Activated T-cell treated with anti-CD3 and anti-CD28 coated beads for 1 hour (primary cell): ENCODE results near the gene C19orf67.

Experiments used
- DNase-seq: peaks from one replicate; pipeline ENCODE4 v3.0.0-alpha.2; 2020; ENCODE audit warnings: low read depth

The C19orf67 gene

DNA sequence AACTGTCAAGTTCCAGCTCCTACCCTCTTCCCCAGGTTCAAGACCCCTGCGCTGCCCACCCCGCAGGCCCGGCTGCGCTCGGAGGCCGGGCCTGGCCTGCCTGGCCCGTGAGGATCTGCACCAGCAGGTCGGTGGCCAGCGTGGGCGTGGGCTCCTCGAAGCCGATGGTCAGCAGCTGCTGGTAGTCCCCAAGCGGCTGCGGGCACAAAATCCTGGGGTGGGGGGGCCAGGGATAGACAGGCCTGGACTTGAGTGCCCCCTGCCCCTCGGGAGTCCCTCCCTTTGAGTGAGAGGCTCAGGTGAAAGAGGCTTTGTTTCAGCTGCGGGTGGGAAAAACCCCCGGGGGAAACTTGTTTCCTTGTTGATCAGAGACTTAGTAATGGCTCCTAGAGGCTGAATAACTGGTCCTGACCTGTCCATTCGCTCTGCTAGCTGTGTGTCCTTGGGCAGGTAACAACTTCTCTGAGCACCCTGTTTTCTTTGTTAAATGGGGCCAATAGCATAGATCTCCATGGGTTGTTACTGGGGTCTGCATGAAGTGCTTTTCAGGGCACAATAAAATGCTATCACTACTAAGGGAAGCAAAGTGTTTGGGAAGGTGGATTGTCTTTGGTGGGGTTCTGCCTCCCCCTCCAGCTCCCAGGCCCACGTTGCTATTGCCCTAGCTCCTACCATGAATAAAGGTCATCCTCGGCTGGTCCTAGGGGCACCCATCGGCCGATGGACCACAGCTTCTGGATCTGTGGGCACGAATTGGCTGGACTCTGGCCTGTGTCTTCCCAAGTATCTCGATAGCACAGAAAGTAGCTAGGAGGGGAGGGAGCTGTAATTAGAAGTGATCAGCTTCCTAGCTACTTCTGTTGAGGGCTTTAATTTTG, 3.5 kb downstream of the C19orf67 start:
- no peak for DNase-seq

DNA sequence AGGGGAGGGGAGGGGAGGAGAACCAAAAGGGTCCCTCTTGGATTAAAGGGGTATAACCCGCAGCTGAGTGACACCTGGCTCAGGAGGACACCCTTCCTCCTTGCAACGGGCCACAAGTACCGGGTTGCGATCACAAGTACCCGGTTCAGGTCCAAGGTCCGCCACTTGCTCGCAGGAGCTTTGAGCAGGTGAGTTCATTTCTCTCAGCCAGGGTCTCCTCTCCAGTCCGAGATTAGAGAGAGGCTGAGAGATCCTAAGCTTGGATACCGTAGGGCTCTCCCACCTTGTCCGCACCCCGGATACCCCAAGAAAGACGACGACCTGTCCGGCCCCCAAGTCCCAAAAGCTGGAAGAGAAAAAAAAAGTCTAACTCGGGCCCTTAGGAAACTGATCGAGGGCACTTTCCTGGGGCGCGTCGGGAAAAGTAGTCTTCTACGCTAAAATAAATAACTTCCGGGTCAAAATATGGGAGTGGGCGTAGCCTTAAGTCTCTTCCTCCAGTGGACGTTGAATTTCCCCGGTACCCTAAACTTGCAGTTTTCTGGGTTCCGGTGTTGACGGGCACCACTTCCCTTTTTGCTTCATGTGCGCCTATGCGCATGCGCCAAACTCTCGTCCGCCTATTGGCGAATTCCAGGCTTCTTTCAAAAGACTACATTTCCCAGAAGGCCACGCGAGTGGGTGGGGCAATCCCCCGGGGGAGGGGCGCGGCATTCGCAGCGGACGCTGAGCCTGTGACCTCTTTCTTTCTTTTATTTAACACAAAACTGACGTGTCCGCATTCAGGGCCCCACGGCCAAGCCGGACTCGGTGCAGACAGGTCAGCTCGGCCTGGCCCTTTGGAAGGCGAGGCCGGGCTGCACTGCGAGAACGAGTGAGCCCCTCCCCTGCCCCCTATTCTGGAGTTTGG, 4.4 kb downstream of the C19orf67 start:
- peak; percentile 99 for DNase-seq

DNA sequence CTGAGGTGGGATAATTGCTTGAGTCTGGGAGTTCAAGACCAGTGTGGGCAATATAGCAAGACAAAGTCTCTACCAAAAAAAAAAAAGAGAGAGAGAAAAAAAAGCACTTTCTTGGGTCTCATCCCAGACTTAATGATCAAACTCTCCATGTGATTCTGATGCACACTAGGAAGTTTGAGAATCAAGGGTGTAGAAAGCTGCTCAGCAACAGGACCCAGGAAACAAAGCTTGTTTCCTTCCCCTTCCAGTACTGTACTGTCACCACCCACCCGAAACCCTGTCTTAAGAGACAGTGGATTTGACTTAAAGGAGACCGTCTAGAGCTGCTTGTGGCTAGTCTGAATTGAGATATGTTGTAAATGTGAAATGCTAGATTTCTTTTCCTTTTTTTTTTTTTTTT, 7.2 kb downstream of the C19orf67 start:
- DNase-seq: no peak

DNA sequence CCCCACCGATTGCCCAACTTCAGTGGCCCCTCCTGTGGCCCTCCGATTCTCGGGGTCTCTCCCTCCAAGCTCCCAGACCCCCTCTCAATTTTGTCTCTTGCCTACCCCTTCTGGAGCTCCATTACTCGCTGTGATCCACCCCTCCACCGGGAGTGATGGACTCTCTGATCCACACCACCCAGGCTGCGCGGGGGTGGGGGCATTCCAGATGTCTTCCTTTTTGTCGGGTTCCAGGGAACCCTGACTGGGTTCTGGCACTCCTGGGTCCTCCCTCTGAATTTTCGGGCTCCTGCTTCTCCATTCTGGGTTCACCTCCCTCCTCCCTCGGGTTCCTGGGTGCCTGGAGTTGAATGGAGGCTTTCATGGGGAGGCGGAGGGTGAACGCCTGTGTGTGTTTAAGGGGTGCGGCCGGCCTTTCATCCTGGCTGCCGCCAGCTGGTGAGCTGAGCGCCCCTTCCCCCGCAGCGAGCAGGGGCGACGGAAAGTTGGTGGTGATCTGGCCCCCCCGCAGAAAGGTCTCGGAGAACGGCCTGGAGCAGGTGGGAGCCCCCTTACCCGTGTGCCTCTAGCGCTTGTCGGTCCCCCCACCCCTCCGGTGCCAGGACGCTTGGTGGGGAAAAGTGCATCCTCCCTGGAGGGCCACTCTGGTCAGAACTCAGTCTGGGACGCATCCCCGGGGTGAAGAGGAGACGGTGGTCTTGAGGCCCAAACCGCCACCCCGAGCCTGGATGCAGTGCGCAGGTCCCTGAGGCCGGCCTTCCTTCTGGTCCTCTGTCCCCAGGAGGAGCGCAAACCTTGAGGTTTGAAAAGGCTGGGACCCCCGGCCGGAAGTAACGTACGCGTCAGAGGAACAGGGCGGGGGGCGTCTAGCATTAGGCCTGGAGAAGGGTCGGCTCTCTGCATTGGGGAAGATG, 11.4 kb downstream of the C19orf67 start:
- DNase-seq: no peak

DNA sequence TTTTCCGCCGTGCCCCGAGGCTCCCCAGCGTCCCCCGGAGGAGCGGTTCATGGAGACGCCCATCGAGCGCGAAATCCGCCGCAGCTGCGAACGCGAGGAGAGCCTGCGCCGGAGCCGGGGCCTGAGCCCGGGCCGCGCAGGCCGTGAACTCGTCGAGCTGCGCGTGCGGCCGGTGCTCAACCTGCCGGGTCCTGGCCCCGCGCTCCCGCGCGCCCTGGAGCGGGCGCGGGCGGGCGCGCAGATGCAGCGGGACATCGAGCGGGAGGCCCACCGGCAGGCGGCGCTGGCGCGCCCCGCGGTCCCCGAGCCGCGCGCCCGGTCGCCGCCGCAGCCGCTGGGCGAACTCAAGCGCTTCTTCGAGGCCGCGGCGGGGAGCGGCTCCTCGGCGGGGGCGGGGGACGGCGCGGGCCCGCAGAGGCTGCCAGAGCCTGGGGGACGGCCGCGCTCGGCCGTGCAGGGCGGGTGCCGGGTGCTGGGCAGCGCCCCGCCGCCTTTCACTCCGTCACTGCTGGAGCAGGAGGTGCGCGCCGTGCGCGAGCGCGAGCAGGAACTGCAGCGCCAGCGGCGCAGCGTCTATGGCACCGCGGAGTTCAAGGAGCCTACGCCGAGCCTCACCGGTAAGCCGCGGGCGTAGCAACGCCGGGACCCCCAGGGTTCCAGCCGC, 12.2 kb downstream of the C19orf67 start:
- peak; percentile 63 for DNase-seq

DNA sequence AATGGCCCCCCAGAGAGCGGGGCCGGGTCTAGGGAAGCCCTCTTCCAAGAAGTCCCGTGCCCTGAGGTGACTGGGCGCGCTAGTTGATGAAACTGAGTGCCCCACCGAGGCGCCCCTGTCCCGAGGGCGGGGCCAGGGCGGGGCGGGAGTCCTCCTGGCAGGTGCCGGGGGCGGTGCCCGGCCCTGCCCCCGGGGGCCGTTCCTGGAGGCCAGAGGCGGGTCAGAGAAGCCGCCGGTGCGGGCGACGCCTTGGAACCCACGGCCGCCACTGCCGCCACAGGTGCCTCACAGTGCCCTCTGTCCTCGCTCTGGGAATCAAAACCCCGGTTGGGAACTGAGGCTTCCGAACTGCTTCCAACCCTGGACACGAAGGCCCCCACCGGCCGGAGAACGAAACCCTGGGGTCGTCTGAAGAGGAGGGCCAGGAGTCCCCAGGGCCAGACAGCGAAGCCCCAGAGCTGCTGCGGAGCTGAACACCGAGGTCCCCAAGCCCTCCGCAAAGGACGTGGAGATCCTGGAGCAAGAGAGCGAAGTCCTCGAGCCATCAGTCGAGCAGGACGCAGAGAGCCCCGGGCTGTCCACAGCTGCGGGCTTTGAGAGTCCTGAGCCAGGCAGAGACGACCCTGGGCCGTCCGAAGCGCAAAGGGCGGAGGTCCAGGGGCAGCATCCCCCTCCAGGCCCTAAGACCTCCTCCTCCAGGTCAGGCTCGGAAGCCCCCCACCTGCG, 12.9 kb downstream of the C19orf67 start, which contains the start of gene MISP3:
Gene MISP3 (plus strand): TSS at position 252 of the 726 bp plus-strand sequence. CDS start 524 bp downstream, outside the sequence.
- DNase-seq: no peak

DNA sequence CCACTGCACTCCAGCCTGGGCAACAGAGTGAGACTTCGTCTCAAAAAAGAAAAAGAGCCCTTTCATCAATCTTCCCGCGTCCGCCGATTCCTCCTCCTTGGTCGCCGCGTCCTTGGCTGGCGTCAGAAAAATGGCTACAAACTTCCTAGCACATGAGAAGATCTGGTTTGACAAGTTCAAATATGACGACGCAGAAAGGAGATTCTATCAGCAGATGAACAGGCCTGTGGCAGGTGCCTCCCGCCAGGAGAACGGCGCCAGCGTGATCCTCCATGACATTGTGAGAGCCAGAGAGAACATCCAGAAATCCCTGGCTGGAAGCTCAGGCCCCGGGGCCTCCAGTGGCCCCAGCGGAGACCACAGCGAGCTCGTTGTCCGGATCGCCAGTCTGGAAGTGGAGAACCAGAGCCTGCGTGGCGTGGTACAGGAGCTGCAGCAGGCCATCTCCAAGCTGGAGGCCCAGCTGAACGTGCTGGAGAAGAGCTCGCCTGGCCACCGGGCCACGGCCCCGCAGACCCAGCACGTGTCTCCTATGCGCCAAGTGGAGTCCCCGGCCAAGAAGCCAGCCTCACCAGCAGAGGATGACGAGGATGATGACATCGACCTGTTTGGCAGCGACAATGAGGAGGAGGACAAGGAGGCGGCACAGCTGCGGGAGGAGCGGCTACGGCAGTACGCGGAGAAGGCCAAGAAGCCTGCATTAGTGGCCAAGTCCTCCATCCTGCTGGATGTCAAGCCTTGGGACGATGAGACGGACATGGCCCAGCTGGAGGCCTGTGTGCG, 15.1 kb downstream of the C19orf67 start:
- no peak for DNase-seq

DNA sequence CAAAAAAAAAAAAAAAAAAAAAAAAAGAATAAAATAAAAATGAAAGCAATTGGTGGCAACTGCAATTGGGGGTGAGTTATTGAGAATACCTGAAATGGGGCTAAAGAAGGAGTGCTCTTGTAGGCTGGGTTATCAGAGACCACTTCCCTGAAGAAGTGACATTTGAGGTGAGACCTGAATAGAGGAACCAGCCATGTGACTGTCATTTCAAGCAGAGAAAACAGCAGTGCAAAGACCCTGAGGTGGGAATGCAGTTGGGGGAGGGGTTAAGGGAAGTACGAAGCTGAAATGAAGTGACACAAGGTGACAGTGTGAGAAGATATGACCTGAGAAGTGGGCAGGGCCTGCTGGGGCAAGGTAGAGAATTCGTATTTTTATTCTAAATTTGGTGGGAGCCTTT, 19.4 kb downstream of the C19orf67 start:
- no peak for DNase-seq

DNA sequence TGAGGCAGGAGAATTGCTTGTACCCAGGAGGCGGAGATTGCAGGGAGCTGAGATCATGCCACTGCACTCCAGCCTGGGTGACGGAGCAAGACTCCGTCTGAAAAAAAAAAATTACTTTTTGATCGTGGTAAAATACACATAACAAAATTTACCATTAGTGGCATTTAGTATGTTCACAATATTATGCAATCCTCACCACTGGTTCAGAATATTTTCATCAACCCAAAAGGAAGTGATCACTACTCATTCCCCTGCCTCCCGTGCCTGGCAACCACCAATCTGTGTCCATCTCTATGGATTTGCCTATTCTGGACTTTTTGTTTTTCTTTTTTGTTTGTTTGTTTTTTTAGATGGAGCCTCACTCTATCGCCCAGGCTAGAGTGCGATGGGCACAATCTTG, 22.5 kb downstream of the C19orf67 start:
- DNase-seq: no peak

DNA sequence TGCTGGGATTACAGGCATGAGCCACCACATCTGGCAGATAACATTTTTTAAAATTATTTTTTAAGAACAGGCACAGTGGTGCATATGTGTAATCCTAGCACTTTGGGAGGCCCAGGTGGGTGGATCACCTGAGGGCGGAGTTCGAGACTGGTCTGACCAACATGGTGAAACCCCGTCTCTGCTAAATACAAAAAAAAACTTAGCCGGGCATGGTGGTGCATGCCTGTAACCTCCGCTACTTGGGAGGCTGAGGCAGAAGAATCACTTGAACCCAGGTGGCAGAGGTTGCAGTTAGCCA, 23.1 kb downstream of the C19orf67 start:
- DNase-seq: no peak

DNA sequence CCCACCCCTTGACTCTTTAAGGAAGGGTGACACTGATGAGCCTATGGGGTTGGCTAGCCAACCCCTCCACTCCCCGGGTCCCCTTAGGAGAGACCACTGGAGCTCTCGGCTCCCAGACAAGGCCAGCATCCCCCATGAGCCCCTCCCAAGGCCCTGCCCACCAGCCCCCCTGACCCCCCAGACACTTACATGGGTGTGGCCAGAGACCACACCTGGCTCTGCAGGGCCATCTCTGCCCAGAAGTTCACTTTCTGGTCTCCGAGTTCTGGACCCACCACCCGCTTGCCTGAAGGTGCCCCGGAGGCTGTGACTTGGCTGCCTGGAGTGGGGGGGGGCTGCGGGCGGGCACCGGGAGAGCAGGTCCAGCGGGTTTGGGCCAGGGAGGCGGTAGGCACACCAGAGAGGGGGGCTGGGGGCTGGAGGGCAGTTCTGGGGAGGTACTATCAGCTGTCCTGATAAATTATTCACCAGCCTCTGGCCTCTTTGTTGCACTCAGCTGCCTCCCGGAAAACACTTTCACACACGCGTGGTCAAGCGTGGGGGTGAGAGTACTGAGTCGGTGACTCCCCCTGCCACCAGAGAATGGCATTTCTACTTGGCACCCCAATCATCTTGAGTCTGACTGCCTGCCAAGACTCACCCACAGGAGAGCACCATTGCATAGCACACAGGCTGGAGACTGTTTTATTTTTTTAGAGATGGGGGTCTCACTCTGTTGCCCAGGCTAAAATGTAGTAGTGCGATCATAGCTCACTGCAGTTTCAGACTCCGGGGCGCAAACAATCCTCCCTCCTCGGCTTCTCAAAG, 23.6 kb downstream of the C19orf67 start, which contains the start of gene PALM3:
Gene PALM3 (minus strand): TSS at position 326 of the 807 bp plus-strand sequence. CDS start 96 bp downstream, at position 230.
- no peak for DNase-seq

DNA sequence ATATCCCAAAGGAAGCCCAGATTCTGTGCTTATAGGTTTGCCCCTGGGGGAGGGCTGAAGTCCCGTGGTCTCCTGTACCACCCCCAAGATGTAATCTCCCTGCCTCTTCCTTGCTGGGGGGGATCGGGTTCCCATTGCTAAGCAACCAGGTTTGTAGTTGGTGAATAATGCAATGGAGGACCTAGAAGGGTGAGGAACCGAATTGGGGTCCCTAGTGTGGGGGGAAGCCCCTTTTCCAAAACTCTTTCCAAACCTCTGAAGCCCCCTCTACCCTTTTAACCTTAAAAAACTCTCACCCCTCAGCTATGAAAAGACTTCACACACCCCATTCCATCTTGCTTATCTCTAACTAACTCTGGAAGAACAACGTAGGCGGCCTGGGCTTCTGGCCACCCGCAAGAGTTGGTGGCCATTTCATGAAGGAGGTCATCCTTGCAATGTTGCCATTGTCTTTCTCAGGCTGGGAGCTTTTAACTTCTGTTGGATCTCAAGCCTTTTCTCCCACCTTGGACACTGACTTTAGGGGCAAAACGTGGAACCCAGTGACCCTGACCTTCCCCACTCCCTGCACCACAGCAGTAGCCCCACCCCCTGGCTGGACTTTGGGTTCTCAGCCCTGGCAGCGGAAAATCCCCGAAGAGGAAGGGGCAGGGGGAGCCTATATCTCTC, 24.4 kb downstream of the C19orf67 start:
- no peak for DNase-seq

DNA sequence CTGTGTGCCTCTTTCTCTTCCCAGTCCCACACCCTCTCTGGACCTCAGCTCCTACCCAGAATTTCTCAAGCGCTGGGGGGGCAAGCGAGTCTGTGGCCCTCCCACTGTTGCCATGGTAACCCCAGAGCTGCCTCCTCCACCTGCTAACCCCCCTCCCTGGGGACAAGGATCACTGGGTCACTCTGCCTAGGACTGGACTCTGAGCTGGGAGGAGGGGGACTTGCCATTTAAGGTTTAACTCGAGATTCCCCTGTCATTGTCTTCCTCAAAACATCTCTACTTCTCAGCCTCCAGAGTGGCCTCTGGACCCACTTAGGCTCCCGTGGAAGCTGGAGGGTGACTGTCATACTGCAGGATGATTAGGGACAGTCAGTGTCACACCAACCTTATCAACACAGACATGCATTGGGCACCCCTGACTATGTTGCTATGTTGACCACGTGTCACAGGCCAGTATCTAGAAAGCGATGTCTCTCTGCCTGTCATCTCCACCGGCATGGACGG, 25.9 kb downstream of the C19orf67 start:
- no peak for DNase-seq

DNA sequence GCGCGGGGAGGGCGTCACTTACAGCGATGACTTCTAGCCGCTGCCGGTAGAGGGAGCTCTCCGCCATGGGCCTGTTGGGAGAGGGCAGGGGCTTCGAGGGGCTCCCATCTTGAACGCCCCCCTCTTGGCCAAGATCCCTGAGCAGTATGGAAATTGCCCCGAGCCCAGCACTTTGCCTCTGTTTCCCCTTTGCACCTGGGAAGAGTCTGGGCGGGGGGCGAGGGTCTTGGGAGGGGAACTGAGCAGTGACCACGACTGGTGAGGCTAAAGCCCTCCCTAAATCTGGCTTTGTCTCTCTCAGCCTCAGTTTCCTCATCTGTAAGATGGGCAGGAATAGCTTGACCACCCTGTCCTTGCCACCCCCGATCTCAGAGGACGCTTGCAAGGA, 26.5 kb downstream of the C19orf67 start:
- DNase-seq: peak; percentile 50

DNA sequence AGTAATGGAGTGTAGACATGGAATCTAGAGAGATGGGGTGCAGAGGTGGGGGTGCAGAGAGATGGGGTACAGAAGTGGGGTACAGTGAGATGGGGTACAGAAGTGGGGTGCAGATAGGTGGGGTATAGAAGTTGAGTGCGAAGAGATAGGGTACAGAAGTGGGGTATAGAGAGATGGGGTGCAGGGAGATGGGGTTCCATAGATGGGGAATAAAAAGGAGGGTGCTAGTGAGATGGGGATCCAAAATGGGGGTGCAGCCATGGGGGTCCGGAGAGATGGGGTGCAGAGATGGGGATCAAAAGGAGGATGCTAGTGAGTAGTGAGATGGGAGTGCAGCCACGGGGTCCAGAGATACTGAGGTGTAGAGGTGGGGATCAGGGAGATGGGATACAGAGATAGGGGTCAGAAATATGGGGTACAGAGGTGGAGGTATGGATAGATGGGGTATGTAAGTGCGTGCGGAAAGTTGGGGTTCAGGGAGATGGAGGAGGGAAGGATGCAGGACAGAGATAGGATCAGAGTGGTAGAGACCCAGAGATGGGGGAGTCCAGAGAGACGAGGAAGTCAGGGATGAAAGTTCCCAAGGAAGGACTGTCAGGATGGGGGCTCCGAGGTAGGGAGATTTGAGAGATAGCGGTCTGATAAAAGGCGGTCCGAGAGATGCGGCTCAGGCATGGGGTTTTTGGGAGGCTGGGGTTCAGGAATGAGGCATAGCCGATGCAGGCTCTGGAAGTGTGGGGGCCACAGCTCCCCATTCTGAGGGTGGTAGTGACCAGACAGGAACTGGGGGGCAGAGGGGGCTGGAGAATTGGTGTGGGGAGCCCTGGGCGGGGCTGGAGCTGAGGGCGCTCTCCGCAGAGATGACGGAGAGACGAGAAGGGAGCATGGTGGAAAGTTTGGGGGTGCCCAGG, 27.1 kb downstream of the C19orf67 start:
- DNase-seq: no peak

DNA sequence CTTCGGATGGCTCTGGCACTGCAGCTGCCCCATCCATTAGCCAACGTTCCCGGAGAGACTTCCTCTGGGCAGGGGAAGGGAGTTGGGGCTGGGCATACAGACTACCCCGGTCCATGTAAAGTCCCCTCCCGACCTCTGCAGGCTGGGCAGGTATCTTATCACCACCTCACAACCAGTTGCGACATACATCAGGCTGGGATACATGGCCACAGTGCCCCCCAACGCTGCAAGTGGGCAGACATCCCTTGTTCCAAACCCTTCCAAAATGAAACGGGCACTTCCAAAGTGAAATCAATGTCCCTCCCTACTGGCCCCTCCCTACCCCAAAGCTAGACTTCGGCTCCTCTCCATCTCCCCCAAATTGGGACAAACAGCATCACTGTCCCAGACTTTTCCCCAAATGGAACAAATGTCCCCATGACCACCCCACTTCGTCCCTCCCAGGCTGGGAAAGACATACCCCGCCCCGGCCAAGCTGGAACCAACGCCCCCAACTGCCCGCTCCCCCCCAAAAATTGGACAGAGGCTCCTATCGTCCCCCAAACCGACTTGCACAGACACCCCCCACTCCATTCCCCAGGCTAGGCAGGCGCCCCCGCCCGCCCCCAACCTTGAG, 28.7 kb downstream of the C19orf67 start:
- no peak for DNase-seq
